ENCODE measurements around the gene TRAT1.
"Not testable (repeated sequence)": the region's sequence is repeated elsewhere in the genome, so short reads cannot be mapped to it uniquely, and the experiment has no call there.

TRAT1 gene, protein sequence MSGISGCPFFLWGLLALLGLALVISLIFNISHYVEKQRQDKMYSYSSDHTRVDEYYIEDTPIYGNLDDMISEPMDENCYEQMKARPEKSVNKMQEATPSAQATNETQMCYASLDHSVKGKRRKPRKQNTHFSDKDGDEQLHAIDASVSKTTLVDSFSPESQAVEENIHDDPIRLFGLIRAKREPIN

GRCh38 chr3:108822123-108822897 lies at the start of gene TRAT1:
TSS of gene TRAT1 (plus strand) at chr3:108822786. CDS start at chr3:108822928, 142 bp downstream.
- no peak for DNase-seq (ENCODE audit: low read depth)

GRCh38 chr3:108775649-108776048 lies 46.9 kb upstream of the TRAT1 start:
- no peak for DNase-seq (ENCODE audit: low read depth)

DNA sequence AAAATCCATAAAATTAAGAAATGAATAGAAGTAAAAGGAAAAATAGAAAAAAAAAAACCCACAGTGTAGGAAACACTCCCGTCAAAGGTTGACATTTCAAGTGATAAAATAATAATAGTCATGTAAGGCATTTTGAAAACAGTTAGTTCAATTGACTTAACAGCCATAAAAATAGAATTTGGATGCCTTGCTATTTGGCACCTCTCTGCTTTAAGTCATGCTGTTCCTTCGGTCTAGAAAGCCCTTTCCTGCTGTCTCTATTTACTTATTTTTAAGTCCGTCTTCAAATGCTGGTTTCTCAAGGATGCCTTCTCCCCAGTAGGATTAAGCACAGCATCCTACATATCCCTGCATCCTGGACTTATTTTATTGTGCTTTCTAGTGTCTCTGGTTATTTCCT lies 43.1 kb upstream of the TRAT1 start:
- no peak for DNase-seq (ENCODE audit: low read depth)

- DNase-seq (ENCODE audit: low read depth) = no peak
Observed at GRCh38 chr3:108780235-108780634, 42.4 kb upstream of the TRAT1 start.

- DNase-seq (ENCODE audit: low read depth) = no peak
Observed at GRCh38 chr3:108791473-108791872, 31.1 kb upstream of the TRAT1 start.

GRCh38 chr3:108804437-108804836 lies 18.1 kb upstream of the TRAT1 start:
- no peak for DNase-seq (ENCODE audit: low read depth)

DNA sequence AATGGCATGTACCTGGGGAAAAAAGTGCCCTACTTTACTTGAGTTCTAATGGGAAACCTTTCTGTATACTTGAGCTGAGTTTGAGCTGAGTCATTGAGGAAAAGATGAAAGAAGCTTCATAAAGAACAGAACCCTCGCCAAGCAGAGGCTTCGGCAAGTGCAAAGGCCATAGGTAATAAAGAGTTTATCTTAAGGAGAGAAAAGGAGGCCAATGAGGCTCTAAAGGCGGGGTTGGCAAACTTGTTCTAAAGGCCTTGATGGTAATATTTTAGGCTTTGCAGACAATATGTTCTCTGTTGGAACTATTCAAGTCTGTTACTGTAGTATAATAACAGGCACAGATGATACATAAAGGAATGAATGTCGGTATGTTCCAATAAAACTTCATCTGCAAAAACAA lies 17.6 kb upstream of the TRAT1 start:
- no peak for DNase-seq (ENCODE audit: low read depth)

DNA sequence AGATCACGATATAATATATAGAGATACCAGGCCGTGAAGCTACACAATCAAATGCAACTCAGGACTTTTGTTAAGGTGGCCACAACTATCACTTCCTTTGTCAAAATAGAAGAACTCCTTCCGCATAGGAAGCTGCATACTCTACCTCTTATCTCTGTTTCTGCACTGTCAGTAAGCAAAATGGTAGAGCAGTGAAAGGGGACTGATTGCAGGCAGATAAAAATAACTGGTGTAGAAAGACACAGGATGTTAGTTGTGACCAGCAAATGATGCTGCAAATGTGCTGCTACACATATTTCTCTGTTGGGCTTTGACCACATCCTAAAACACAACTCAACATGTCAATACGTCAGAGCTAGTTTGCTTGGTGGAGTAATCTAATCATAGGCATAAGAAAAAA lies 16.3 kb upstream of the TRAT1 start:
- peak; percentile 9 for DNase-seq (ENCODE audit: low read depth)

DNA sequence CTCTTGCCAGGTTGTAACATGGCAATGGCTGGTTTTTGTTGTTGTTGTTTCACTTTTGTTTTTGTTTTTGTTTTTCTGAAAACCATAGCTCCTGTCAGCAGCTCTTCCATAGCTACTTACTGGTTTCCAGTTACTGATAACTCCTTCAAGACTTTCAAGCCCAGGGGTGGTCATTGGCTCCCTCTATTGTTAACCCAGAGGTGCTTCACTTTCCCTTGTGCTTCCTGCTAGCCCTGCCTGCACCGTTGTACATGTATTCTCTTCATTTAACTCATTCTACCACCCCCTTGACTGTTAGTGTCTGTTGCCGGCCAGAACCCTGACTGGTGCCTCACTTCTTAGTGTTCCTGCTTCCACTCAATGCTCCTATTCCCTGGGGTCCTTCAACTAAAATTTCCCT lies 4.2 kb upstream of the TRAT1 start:
- DNase-seq (ENCODE audit: low read depth) = peak; percentile 43

- no peak for DNase-seq (ENCODE audit: low read depth)
Observed at GRCh38 chr3:108820586-108820985, 2.0 kb upstream of the TRAT1 start.

DNA sequence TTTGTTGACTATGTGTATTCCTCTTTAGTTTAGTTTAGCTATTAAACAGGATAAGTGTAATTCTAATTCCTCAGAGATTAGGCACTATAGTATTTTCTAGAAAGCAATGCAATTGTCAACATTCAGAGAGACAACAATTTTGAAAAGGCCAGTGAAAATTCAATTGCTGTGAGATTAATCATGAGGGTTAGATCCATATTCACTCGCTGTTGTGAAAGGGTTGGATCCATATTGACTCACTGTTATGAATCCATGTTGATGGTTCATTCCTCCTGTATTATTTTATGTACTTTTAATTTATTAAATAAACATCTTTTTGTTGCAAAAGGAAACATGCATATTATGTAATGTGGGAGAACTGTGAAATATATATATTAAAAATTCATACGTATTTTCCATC lies 641 bp downstream of the TRAT1 start:
- no peak for DNase-seq (ENCODE audit: low read depth)

DNA sequence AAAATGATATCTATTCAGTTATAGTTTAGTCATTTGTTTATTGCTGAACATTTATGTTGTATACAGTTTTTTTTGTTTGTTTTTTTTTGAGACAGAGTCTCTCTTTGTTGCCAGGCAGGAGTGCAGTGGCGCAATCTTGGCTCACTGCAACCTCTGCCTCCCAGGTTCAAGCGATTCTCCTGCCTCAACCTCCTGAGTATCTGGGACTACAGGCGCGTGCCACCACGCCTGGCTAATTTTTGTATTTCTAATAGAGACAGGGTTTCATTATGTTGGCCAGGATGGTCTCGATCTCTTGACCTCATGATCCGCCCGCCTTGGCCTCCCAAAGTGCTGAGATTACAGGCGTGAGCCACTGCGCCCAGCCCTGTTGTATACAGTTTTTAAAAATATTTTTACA lies 1.2 kb downstream of the TRAT1 start:
- not testable (repeated sequence) for DNase-seq (ENCODE audit: low read depth)

DNA sequence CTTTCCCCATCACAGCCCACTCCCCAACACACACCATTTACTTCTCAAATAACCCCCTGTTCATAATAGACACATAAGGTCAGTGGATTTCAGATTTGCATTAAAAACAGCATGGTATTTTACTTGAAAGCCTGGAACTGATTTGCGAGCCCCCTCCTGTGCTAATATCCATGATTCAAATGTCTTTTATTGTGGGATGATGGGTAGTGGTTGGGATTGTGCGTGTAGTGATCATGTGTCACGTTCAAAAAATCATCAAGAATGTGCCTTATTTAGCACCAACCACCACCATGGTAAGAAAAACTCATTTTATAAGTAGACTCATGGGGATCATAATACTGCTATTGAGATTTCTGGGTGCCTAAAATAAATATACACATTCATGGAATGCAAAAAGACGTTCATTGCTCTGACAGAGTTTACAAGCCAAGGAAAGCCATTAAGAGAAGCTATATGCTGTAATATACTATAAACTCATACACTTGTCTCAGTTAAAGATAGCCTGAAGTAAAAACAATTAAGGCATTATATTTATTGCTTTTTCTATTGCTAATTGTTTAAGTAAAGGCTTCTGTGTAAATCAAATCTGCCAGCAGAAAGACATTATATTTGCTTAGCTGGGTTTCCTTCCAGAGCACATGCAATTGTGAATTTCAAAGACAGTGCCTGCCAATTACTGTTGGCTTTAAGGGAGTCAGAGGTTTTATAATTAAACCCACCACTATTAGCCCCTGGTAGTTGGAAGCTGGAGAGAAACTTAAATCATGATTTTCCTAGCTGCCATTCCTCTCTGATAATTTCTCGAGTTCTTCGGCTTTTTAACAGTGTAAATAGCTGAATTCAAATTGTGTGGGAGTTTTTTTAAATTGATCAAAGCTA lies 4.0 kb downstream of the TRAT1 start:
- DNase-seq (ENCODE audit: low read depth) = no peak

DNA sequence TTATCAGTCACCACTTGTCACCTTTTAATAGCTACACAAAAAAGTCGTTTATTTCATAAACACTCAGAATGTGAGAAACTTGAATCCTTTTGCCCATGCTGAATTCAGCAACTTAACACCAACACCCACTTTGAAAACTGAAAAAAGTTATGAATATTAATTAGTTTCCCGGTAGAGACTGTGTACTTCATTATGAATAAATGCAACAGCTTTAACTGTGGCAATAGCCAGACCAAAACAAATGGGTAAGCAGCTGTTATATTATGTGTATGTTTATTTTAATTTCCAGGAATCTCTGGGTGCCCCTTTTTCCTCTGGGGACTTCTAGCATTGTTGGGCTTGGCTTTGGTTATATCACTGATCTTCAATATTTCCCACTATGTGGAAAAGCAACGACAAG lies 7.8 kb downstream of the TRAT1 start:
- no peak for DNase-seq (ENCODE audit: low read depth)

GRCh38 chr3:108830991-108831614 lies 8.5 kb downstream of the TRAT1 start:
- no peak for DNase-seq (ENCODE audit: low read depth)

DNA sequence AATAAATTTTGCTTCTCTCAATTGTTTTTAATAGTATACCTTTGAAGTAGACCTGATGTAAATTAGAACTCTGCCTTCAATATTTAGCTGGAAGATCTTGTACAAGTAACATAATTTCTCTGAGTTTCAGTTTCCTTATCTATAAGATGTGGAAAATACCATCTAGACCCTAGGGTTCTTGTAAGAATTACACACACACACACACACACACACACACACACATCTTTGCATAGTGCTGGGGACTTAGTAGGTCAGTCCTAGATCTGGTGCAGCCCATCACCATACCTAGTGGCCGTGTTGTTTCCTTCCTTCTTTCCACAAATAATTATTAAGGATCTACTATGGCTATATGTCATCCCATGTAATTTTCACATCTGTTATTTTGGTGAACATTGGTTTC lies 11.0 kb downstream of the TRAT1 start:
- DNase-seq (ENCODE audit: low read depth) = no peak

DNA sequence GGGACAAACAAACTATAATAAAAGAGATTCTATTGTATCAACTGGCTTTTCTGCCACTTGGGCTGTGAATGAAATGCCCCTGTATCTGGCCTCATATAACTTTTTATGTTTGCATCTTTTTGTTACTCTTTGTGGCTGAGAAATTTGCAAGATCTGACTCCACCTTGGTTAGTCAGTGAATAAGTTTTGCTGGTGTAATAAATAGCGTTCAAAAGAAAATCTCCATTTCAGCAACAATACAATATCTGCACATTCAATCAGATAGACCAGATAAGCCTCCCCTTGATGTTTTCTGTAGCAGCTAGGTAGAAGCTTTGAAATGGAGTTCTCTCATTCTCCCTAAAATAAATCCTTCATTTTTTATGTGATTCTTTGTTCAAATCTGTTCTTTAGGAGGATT lies 12.0 kb downstream of the TRAT1 start:
- no peak for DNase-seq (ENCODE audit: low read depth)

DNA sequence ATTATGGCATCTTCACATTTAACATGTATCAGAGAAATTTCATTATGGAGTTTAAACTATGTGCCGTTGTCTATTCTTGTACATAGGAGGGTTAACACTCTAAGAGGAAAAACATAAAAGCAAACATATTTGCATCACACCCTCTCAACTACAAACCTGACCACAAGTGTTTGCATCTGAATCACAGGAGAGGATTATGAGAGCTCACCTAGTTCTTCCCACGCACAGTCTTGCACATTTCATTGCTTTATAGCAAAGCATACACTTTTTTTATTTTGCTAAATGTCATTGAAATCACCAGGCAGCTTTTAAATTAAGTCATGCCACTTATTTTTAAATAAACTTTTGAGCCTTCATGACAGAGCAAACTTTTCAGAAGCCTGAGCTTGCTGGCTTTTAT lies 12.5 kb downstream of the TRAT1 start:
- DNase-seq (ENCODE audit: low read depth) = peak; percentile 8

- no peak for DNase-seq (ENCODE audit: low read depth)
Observed at GRCh38 chr3:108838436-108838835, 15.8 kb downstream of the TRAT1 start.

GRCh38 chr3:108845709-108846293 lies 23.2 kb downstream of the TRAT1 start:
- no peak for DNase-seq (ENCODE audit: low read depth)

GRCh38 chr3:108847187-108847586 lies 24.6 kb downstream of the TRAT1 start:
- no peak for DNase-seq (ENCODE audit: low read depth)

GRCh38 chr3:108849075-108849474 lies 26.5 kb downstream of the TRAT1 start:
- DNase-seq (ENCODE audit: low read depth) = no peak
